HepG2 (cell line): ENCODE data around the gene GATC. TPM values are rescaled to one million over a fixed set of nuclear protein-coding genes. Genes with fewer than 3 reads are reported as not detected.

ENCODE experiments used
- CC2D1A ChIP-seq: sonication (generic); formaldehyde crosslinking; IDR thresholded peaks from 2 replicates; pipeline ENCODE4 v1.8.1; 2023; ENCODE audit warnings: mild to moderate bottlenecking, missing genetic modification reagents
- DNMT1 ChIP-seq: sonication (generic); formaldehyde crosslinking; IDR thresholded peaks from 2 replicates; pipeline ENCODE4 v1.5.1; 2020; ENCODE audit warnings: mild to moderate bottlenecking, missing genetic modification reagents
- ERF ChIP-seq: IDR thresholded peaks from 2 replicates; pipeline ENCODE4 v1.6.1; 2018; ENCODE audit warnings: missing biosample characterization, missing genetic modification reagents
- FOSL2 ChIP-seq: sonication (generic); formaldehyde crosslinking; IDR thresholded peaks from 2 replicates; pipeline ENCODE4 v1.4.0; 2020; ENCODE audit warnings: missing genetic modification reagents
- ISL2 ChIP-seq: sonication (generic); formaldehyde crosslinking; IDR thresholded peaks from 2 replicates; pipeline ENCODE4 v1.5.0; 2020; ENCODE audit warnings: missing genetic modification reagents
- MAFF ChIP-seq: IDR thresholded peaks from 2 replicates; pipeline ENCODE4 v1.6.1; 2011; ENCODE audit warnings: low read depth, low read length, improper control_type of control experiment
- NFIB ChIP-seq: sonication (generic); formaldehyde crosslinking; IDR thresholded peaks from 2 replicates; pipeline ENCODE4 v1.9.0; 2021; ENCODE audit warnings: missing genetic modification reagents, mild to moderate bottlenecking, borderline replicate concordance
- NR2F1 ChIP-seq, 2 experiments: fragments of 450-650 bp in 1 of 2; formaldehyde crosslinking in 1 of 2; IDR thresholded peaks; 2 replicates each; pipeline versions ENCODE4 v1.5.0 to v1.6.1; 2016 to 2020; ENCODE audit warnings: mild to moderate bottlenecking in 1 of 2, missing compliant biosample characterization in 1 of 2, missing genetic modification reagents in 1 of 2, moderate library complexity in 1 of 2
- NR2F2 ChIP-seq: IDR thresholded peaks from 2 replicates; pipeline ENCODE4 v1.6.1; 2012; ENCODE audit warnings: low read depth, inconsistent platforms, borderline replicate concordance
- PHF20 ChIP-seq: sonication (generic); formaldehyde crosslinking; IDR thresholded peaks from 2 replicates; pipeline ENCODE4 v1.5.0; 2020; ENCODE audit warnings: mild to moderate bottlenecking, missing genetic modification reagents
- PRMT3 ChIP-seq: sonication (generic); formaldehyde crosslinking; IDR thresholded peaks from 2 replicates; pipeline ENCODE4 v1.8.1; 2022; ENCODE audit warnings: low read depth, mild to moderate bottlenecking, moderate library complexity, missing genetic modification reagents, borderline replicate concordance
- ZNF382 ChIP-seq: sonication (generic); formaldehyde crosslinking; IDR thresholded peaks from 2 replicates; pipeline ENCODE4 v1.5.0; 2020; ENCODE audit warnings: missing genetic modification reagents, mild to moderate bottlenecking, borderline replicate concordance
- polyA plus RNA-seq, 8 experiments: library from polyadenylated mRNA; depleted of rRNA in 3 of 8; stranded (reverse) in 7 of 8; unstranded in 1 of 8; fragments of >200 nt; fragmentation: Illumina TruSeq in 4 of 8; extraction: Trizol in 4 of 8; gene quantifications; 2 replicates each; pipeline versions ENCODE4 v1.2.1 to v1.2.3, GENCODE V29; 2011 to 2016; ENCODE audit warnings: low read depth in 4 of 8, missing spikeins in 1 of 8, mixed read lengths in 1 of 8; ENCODE audit not compliant: insufficient read depth in 1 of 8
- total RNA-seq, 5 experiments: library from RNA; depleted of rRNA; stranded (reverse); fragments of >200 nt; fragmentation: Illumina TruSeq; extraction: Trizol; gene quantifications; 2 replicates each; pipeline ENCODE4 v1.2.3, GENCODE V29; 2016; ENCODE audit warnings: low read depth in 1 of 5
- TF ChIP-seq, protein P1 (sequence below): sonication (generic); formaldehyde crosslinking; IDR thresholded peaks from 2 replicates; pipeline ENCODE4 v1.9.0; 2021; ENCODE audit warnings: missing genetic modification reagents, borderline replicate concordance
- TF ChIP-seq, protein P2 (sequence below): sonication (generic); formaldehyde crosslinking; IDR thresholded peaks from 2 replicates; pipeline ENCODE4 v1.5.0; 2020; ENCODE audit warnings: missing genetic modification reagents
- TF ChIP-seq, protein P3 (sequence below): IDR thresholded peaks from 2 replicates; pipeline ENCODE4 v1.6.1; 2012; ENCODE audit warnings: inconsistent platforms
- TF ChIP-seq, protein P4 (sequence below): sonication (generic); formaldehyde crosslinking; IDR thresholded peaks from 2 replicates; pipeline ENCODE4 v1.5.0; 2020; ENCODE audit warnings: mild to moderate bottlenecking, missing genetic modification reagents, borderline replicate concordance
- TF ChIP-seq, protein P5 (sequence below): sonication (generic); formaldehyde crosslinking; conservative IDR thresholded peaks from 2 replicates; pipeline ENCODE4 v1.4.0; 2020; ENCODE audit warnings: missing genetic modification reagents

The GATC gene
- total and polyA plus RNA-seq, 2 of the 13 experiments (the other 11 are each of a cell fraction or from before 2014, with no cell fraction given): 17.7 to 29.7 TPM

DNA sequence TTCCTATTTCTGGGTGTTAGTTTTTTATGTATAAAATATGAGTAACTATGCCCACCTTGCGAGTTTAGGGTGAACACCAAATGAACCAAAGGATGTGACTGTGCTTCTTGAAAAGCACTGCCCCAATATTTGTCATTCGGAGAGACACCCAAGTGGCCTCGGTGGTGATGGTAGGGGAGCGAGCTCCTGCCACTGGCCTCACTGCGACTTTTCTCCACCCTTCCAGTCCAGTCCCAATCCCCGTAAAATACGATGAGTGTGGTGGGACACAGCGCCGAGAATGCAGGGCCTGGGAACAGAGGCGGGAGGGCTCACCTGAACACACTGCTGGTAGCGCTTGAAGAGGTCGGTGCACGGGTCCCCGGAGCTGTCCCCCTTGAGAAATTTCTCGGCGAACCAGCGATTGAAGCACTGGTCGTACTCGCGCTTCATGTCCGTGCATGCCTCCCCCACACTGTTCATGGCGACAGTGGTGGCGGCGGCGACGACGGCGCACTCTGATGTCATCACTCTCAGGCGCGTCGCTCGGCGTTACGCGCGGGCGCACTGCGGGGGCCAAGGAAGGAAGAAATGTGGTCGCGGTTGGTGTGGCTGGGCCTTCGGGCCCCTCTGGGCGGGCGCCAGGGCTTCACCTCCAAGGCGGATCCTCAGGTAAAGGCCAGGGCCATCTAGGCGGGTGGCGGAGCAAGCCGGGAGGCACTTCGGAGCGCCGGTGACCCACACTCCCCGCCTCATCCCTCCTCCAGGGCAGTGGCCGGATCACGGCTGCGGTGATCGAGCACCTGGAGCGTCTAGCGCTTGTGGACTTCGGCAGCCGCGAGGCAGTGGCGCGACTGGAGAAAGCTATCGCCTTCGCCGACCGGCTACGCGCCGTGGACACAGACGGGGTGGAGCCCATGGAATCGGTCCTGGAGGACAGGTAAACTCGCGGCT, at the start of gene GATC, which contains the start of gene TRIAP1 (continued):
- no peak for TF ChIP-seq ZNF382 (CRISPR knock-in tag)
- TF ChIP-seq FOSL2 (CRISPR knock-in tag): peak; percentile 71
- TF ChIP-seq, protein P1, sequence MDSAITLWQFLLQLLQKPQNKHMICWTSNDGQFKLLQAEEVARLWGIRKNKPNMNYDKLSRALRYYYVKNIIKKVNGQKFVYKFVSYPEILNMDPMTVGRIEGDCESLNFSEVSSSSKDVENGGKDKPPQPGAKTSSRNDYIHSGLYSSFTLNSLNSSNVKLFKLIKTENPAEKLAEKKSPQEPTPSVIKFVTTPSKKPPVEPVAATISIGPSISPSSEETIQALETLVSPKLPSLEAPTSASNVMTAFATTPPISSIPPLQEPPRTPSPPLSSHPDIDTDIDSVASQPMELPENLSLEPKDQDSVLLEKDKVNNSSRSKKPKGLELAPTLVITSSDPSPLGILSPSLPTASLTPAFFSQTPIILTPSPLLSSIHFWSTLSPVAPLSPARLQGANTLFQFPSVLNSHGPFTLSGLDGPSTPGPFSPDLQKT: 0 out of 2 replicates have a peak, but pooled peaks have one; percentile 14
- TF ChIP-seq NR2F1 (CRISPR knock-in tag; IDR thresholded peaks at IDR 0.05): no peak; a peak in 1 of 4 replicates
- TF ChIP-seq, protein P2, sequence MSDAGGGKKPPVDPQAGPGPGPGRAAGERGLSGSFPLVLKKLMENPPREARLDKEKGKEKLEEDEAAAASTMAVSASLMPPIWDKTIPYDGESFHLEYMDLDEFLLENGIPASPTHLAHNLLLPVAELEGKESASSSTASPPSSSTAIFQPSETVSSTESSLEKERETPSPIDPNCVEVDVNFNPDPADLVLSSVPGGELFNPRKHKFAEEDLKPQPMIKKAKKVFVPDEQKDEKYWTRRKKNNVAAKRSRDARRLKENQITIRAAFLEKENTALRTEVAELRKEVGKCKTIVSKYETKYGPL (CRISPR knock-in tag): peak; percentile 16; the same call in 1 of the 2 replicates
- peak; percentile 32; the same call in 1 of the 2 replicates for TF ChIP-seq NR2F2
- TF ChIP-seq NFIB (CRISPR knock-in tag): no peak
- TF ChIP-seq CC2D1A (CRISPR knock-in tag): no peak
- 0 out of 2 replicates have a peak, but pooled peaks have one; percentile 29 for TF ChIP-seq DNMT1 (CRISPR knock-in tag)
- TF ChIP-seq ERF (CRISPR knock-in tag): peak; percentile 96
- no peak for TF ChIP-seq MAFF
- peak; percentile 99 for TF ChIP-seq PHF20 (CRISPR knock-in tag)
- TF ChIP-seq PRMT3 (CRISPR knock-in tag): no peak
- TF ChIP-seq ISL2 (CRISPR knock-in tag): peak; percentile 74
- TF ChIP-seq, protein P3, sequence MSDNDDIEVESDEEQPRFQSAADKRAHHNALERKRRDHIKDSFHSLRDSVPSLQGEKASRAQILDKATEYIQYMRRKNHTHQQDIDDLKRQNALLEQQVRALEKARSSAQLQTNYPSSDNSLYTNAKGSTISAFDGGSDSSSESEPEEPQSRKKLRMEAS: peak; percentile 98
- TF ChIP-seq, protein P4, sequence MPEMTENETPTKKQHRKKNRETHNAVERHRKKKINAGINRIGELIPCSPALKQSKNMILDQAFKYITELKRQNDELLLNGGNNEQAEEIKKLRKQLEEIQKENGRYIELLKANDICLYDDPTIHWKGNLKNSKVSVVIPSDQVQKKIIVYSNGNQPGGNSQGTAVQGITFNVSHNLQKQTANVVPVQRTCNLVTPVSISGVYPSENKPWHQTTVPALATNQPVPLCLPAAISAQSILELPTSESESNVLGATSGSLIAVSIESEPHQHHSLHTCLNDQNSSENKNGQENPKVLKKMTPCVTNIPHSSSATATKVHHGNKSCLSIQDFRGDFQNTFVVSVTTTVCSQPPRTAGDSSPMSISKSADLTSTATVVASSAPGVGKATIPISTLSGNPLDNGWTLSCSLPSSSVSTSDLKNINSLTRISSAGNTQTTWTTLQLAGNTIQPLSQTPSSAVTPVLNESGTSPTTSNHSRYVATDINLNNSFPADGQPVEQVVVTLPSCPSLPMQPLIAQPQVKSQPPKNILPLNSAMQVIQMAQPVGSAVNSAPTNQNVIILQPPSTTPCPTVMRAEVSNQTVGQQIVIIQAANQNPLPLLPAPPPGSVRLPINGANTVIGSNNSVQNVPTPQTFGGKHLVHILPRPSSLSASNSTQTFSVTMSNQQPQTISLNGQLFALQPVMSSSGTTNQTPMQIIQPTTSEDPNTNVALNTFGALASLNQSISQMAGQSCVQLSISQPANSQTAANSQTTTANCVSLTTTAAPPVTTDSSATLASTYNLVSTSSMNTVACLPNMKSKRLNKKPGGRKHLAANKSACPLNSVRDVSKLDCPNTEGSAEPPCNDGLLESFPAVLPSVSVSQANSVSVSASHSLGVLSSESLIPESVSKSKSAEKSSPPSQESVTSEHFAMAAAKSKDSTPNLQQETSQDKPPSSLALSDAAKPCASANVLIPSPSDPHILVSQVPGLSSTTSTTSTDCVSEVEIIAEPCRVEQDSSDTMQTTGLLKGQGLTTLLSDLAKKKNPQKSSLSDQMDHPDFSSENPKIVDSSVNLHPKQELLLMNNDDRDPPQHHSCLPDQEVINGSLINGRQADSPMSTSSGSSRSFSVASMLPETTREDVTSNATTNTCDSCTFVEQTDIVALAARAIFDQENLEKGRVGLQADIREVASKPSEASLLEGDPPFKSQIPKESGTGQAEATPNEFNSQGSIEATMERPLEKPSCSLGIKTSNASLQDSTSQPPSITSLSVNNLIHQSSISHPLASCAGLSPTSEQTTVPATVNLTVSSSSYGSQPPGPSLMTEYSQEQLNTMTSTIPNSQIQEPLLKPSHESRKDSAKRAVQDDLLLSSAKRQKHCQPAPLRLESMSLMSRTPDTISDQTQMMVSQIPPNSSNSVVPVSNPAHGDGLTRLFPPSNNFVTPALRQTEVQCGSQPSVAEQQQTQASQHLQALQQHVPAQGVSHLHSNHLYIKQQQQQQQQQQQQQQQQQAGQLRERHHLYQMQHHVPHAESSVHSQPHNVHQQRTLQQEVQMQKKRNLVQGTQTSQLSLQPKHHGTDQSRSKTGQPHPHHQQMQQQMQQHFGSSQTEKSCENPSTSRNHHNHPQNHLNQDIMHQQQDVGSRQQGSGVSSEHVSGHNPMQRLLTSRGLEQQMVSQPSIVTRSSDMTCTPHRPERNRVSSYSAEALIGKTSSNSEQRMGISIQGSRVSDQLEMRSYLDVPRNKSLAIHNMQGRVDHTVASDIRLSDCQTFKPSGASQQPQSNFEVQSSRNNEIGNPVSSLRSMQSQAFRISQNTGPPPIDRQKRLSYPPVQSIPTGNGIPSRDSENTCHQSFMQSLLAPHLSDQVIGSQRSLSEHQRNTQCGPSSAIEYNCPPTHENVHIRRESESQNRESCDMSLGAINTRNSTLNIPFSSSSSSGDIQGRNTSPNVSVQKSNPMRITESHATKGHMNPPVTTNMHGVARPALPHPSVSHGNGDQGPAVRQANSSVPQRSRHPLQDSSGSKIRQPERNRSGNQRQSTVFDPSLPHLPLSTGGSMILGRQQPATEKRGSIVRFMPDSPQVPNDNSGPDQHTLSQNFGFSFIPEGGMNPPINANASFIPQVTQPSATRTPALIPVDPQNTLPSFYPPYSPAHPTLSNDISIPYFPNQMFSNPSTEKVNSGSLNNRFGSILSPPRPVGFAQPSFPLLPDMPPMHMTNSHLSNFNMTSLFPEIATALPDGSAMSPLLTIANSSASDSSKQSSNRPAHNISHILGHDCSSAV: no peak
- TF ChIP-seq, protein P5, sequence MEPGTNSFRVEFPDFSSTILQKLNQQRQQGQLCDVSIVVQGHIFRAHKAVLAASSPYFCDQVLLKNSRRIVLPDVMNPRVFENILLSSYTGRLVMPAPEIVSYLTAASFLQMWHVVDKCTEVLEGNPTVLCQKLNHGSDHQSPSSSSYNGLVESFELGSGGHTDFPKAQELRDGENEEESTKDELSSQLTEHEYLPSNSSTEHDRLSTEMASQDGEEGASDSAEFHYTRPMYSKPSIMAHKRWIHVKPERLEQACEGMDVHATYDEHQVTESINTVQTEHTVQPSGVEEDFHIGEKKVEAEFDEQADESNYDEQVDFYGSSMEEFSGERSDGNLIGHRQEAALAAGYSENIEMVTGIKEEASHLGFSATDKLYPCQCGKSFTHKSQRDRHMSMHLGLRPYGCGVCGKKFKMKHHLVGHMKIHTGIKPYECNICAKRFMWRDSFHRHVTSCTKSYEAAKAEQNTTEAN (CRISPR knock-in tag): peak; percentile 69
